Embryonic facial prominence (tissue), 1 donor: Measurements from ENCODE around the gene FBN1.

Experiments
- DNase-seq: peaks from one replicate; pipeline ENCODE4 v3.0.0-alpha.2; 2016; ENCODE audit errors: extremely low spot score

Gene FBN1

GRCh38 chr15:48623456-48623855, 22.1 kb downstream of the FBN1 start:
- no peak for DNase-seq

DNA sequence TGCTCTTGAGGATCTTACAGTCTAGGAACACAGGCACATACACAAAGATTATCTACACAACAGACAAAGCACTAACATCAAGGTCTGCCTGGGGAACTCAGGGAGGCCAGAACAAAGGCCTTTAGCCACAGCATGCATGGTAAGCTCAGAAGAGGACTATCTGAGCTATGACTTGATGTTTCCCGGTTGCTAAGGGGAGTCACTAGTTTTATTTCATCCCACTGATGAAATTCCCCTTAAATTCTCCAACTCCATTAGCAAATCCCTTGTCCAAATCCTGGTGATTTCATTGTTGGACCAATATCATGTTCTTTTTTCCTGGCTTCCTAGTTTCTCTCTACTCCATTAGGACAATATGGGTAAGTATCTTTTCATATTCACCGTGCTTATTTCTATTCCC, 23.3 kb downstream of the FBN1 start:
- no peak for DNase-seq

- DNase-seq = no peak
Observed at GRCh38 chr15:48619446-48619845, 26.1 kb downstream of the FBN1 start.

DNA sequence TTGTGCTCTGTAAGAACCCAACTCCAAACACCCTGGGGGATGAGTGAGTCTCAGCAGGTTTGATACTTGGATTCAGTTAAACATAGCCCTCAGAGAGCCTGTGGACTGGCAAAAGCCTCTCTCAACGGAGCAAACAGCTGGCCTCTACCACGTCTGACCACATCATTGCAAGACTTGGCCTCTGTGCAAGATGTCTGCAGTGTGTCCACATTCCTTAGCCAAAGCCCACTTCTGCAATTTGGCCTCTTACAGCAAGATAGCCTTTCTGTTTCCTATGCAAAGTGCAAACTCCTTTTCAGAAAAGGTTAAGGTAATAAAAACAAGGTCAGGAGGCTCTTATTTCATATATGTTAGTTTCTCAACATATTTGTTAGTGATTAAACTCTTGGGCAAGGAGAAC, 27.9 kb downstream of the FBN1 start:
- no peak for DNase-seq

DNA sequence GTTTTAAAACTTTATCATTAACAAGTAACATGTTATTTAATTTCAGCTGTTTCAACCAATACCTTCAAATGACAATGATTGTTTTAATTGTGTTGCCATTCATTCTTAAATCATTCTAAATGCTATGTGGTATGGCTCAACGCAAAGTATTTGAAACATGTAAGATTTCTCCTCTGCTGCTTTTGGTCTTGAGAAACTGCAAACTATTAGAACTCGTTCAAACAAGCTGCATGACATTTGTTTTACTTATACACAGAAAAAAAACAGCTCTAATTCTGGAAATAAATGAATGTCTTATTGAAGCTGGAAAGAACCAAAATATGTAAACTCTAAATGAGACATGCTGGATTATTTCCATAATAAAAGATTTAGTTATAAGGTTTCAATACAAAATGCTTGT, 29.3 kb downstream of the FBN1 start:
- no peak for DNase-seq

DNA sequence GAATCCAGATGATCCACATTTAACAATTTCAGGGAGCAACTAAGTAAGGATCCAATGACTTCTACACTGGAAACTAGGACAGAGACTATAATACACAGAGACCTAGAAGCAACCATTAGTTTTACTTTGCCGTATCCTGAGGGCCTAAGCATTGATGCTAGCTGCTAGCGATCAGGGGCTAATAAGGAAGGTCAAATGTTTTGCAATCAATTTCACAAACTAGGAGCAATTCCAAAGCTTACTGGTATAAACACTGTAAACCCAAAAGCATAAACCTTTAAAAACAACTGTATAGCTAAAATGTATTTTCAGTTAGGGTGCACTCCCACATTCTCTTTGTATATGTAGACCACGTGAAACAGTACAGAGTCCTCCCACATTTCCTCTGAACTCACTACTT, 31.5 kb downstream of the FBN1 start:
- DNase-seq = no peak

DNA sequence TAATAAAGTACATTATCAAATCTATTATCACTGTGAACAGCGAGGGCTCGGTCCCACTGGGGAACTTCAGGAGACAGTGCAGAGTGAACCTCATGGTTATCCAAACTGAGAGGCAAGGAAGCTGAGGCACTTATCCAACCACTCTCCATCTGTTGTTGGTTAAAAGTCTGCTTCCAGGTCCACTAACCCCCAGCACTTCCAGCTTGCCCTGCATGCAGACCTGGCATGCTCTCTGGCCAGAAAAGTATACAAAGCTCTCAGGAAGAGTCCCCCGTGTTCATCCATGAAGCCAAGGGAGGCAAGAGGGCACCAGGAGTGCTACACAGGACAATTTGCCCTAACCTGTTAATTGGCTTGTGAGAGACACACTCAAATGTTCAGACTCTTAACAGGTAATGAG, 36.0 kb downstream of the FBN1 start:
- no peak for DNase-seq

GRCh38 chr15:48607846-48608245, 37.7 kb downstream of the FBN1 start:
- no peak for DNase-seq

- DNase-seq = no peak
Observed at GRCh38 chr15:48604567-48604966, 40.9 kb downstream of the FBN1 start.

- DNase-seq = no peak
Observed at GRCh38 chr15:48603922-48604321, 41.6 kb downstream of the FBN1 start.

- no peak for DNase-seq
Observed at GRCh38 chr15:48603123-48603500, 42.4 kb downstream of the FBN1 start.

- no peak for DNase-seq
Observed at GRCh38 chr15:48602358-48603122, 43.0 kb downstream of the FBN1 start.

- DNase-seq = no peak
Observed at GRCh38 chr15:48601095-48601494, 44.4 kb downstream of the FBN1 start.

GRCh38 chr15:48596841-48597240, 48.7 kb downstream of the FBN1 start:
- DNase-seq = no peak

DNA sequence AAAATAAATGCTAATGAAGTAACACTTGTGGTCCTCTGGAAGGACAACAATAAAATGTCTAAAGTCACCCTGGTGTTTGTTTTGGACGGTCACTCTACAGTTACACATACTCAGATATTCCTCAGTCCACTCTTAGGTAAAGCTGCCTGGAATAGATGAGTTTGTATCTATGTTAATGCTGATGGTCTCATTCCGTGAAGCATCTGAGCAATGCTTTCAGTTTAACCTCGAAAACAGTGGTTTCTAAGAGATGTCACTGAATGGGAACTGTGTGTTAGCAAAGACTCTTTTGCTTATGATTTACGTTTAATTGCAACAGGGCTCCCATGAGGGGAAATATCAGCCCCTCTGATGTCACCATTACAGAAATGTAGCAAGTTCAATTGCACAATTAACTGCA, 49.1 kb downstream of the FBN1 start:
- no peak for DNase-seq

GRCh38 chr15:48595981-48596380, 49.5 kb downstream of the FBN1 start:
- no peak for DNase-seq

DNA sequence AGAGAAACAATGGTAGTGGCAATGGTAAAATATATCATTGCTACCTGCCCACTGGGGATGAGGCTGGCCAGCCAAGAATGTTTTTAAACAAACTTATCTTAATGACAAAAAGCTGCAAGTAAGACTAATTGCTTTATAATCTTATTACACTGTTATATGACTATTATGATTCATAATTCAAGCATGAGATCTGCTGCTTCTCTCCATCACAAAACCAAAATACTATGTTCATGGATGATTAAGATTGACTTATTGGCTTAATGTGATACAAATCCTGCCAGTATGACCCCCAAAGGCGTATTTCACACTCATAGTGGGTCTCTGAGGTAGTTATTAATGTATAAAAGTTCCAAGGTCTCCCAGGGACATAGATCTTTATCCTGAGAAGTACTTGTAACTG, 52.6 kb downstream of the FBN1 start:
- no peak for DNase-seq

DNA sequence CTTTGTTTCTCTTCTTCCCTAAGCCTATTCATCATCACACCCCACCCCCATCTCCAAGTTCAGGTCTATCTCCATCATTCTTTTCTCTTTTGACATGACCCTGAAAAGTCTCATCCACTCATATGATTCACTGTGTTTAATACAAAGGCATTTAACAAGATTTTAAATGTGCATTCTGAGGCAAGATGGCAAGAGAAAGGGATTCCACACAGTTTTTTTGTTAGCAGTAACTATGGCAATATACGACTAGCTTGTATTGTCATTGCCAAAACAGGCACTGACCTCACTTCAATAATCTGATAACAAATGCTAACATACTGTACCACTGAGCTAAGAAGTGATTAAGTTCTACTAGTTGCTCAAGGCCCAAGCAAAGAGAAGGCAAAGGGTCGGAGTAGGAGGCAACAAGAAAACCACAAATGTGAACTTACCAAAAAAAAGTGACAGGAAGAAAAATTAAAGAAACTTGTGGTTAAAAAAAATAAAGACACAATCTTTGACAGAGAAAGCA, 53.2 kb downstream of the FBN1 start:
- no peak for DNase-seq

DNA sequence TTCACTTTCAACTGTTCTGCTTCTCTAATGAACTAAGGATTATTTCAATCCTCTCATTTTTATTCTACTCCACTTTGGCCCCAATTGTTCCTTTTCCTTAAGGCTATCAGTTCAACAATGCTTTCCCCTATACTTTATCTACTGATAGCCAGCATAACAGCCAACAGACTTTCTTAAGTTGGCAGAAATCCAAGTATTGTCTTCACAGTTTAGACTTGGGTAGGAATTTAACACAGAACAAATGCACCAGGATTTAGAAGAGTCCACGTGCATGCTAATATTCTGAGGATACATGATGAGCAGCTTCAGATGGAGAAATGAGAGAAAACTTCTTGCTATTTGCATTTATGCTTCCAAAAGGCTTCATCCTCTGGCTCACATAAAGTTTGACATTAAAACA, 54.8 kb downstream of the FBN1 start:
- no peak for DNase-seq

DNA sequence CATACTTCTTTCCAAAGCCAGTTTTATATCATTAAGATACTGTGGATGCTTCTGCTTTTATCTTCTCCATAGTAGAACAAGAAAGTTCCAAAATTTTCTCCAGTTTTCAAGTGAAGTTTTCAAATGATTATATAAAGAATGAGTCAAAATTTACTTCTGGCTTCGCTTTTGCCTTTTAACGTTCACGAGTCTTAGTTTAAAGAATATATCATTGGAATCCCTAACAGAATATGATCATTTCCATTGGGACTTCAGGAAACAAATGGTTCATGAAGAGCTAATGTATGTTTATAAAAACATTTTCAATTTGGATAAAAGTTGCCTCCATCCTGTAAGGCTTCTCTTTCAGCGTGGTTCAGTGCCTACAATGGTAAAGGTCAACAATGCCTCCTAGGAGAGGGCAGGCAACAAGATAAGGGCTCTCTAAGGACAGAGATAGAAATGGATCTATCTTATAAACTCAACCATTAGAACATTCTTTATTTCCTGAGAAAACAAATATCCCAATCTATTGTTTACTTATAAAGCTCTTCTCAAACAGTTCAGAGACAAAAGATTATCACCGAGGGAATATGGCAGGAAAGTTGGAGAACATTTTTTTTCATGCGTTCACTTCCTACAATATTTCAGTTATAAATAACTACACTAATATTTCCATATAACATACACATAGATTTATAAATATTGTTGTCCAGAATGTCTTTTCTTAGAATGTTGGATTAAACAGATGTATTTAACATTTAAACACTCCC, 60.5 kb downstream of the FBN1 start:
- no peak for DNase-seq

DNA sequence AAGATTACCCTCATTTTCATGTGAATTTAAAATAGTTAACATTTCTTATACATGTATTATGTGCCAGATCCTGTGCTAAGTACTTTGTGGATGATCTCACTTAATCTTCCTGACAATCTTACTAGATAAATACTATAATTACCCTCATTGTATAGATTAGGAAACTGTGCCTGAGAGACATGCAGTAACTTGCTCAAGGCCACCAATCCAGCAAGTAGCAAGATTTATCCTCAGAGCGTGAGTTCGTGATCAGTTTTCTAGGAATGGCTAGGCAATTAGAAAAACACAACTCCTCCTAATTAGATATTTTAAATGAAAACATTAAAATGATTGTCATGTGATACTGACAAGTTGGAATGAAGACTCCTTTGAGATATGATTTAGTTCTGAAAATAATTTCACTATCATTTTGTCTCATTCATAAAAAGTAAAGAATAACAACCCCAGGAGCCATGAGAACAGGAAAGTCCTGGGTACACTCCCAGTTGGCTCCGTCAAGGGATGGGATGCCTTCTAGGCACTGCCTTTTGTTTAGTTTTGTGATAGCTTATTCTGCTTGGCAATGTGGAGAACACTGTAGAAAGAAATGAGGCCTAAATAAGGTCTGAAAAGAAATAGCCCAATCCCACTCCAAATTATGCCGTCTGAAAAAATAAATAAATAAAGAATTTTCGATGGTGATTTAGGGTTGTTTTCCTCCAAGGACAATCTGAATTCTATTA, 61.3 kb downstream of the FBN1 start:
- DNase-seq = no peak

GRCh38 chr15:48582452-48583247, 62.9 kb downstream of the FBN1 start:
- DNase-seq = no peak
